ENCODE measurements around the gene SPRN. TPM values are rescaled to one million over a fixed set of nuclear protein-coding genes. Genes with fewer than 3 reads are reported as not detected.
A peak's percentile ranks its signal among the peaks of the same experiment; 100 is the strongest.
"Not testable (repeated sequence)": the region's sequence is repeated elsewhere in the genome, so short reads cannot be mapped to it uniquely, and the experiment has no call there.

The SPRN gene
- total RNA-seq, 2 donors from 2014 or later, result 0.14 to 0.19 TPM

GRCh38 chr10:133394064-133394663, 30.3 kb downstream of the SPRN start, which contains the start of gene MTG1:
MTG1 (plus strand) TSS chr10:133394157; CDS start chr10:133394221, 64 bp downstream.
- peak; percentile 98 for DNase-seq (ENCODE audit: low spot score)
- intact Hi-C loops (cut with DNase I), result no loop called here

DNA sequence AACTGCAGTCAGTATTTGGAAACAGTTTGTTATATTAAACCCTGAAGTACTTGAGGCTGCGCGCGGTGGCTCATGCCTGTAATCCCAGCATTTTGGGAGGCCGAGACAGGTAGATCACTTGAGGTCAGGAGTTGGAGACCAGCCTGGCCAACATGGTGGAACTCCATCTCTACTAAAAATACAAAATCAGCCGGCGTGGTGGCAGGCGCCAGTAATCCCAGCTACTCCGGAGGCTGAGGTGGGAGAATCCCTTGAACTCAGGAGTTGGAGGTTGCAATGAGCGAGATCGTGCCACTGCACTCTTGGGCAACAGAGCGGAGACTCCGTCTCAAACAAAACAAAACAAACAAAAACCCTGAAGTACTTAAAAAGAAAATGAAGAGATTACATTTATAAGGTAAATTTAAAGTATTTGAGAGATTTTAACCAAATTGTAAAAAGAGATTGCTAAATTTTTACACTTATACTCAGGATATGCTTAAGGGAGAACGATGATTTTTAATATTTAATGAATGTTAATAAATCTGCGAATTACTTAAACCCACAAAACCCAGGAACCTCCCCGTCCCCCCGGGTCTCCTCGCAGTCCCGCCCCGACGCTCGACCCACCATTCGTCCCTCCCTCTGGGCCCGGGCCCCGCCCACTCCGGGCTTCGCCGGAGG, 30.9 kb downstream of the SPRN start:
- intact Hi-C loops (cut with DNase I), result no loop called here
- peak; percentile 57 for DNase-seq (ENCODE audit: low spot score)

- DNase-seq (ENCODE audit: low spot score), result peak; percentile 58
- intact Hi-C loops (cut with DNase I), result no loop called here
Observed at GRCh38 chr10:133391761-133392518, 32.5 kb downstream of the SPRN start.

GRCh38 chr10:133391249-133391635, 33.2 kb downstream of the SPRN start:
- intact Hi-C loops (cut with DNase I), result no loop called here

DNA sequence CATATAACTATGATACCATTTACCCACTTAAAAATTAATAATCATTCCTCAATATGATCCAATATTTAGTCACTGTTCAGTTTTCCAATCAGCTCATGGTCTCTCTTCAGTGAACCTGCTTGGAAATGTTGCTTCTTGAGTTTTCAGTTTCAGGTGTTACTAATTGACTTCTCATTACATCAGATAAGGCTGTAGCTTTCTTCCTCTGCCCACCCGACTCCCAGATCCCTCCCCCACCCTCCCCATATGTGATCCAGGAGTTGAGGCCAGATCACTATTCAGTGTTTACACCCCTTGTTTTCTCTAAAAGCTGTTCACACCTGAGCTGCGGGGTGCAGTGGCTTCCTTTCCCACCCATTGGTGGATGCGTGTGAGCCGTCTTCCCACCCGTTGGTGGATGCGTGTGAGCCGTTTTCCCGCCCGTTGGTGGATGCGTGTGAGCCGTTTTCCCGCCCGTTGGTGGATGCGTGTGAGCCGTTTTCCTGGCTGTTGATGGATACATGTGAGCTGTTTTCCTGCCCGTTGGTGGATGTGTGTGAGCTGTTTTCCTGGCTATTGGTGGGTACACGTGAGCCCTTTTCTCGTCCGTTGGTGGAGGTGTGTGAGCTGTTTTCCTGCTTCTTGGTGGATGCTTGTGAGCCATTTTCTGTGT, 33.7 kb downstream of the SPRN start:
- DNase-seq (ENCODE audit: low spot score), result peak; percentile 42
- intact Hi-C loops (cut with DNase I), result no loop called here

More at GRCh38 chr10:133391249-133391635, 33.2 kb downstream of the SPRN start:
- DNase-seq (ENCODE audit: low spot score), result peak; percentile 48

DNA sequence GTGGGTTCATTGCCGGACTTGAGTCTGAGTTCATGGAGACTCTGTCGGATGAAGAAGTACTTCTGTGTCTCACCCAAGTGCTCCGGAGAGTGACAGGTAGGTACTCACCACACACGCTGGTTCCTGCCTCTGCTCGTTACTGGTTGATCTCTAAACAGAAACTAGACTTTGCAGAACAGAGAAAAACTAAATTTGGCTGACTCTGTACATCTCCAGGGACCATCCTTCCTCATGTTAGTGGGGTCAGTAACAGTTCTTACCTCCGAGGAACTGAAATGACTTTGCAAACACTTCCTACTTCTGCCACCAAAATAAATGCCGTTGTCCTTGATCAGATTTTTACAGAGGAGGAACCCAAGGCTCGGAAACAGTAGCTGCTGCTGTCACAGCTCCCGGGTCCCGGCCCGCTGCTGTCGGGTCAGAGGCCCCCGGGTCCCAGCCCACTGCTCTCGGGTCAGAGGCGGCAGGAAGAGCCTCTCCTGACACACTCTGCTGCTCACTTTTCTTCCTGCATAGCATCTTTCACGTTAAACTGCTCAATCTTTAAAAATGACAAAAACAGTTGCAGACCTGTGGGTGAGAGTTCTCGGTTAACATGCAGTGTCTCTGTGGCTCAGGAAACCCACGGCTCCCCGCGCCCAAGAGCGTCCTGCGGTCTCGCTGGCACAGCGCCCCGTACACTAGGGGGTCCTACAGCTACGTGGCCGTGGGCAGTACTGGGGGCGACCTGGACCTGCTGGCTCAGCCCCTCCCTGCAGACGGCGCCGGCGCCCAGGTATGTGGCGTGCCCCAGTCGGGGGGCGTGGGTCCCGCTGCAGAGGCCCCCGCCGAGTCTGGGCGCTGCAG, 35.2 kb downstream of the SPRN start:
- DNase-seq (ENCODE audit: low spot score), result peak; percentile 78
- intact Hi-C loops (cut with DNase I), result no loop called here

GRCh38 chr10:133388236-133388972, 36.0 kb downstream of the SPRN start:
- intact Hi-C loops (cut with DNase I), result no loop called here
- peak; percentile 74 for DNase-seq (ENCODE audit: low spot score)

GRCh38 chr10:133386951-133387350, 37.5 kb downstream of the SPRN start:
- DNase-seq (ENCODE audit: low spot score), result peak; percentile 11
- intact Hi-C loops (cut with DNase I), result not testable (repeated sequence)

DNA sequence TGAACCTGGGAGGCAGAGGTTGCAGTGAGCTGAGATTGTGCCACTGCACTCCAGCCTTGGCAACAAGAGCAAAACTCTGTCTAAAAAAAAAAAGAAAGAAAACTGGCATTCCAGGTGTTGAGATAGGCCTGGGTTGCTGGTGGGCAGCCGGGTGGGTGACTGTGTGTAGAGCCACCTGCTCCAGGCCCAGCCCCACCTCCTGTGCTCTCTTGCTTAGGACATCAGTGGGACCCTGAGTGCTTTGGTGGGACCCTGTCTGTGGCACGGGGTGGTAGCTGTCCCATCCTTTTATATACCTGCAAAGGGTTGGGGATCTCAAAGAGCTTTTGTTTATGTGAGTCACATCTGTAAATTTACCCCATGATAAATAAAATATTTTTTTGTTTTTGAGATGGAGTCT, 39.2 kb downstream of the SPRN start:
- DNase-seq (ENCODE audit: low spot score), result peak; percentile 29
- intact Hi-C loops (cut with DNase I), result no loop called here

GRCh38 chr10:133384071-133384470, 40.4 kb downstream of the SPRN start:
- peak; percentile 69 for DNase-seq (ENCODE audit: low spot score)
- intact Hi-C loops (cut with DNase I), result no loop called here

- intact Hi-C loops (cut with DNase I), result no loop called here
- DNase-seq (ENCODE audit: low spot score), result no peak
Observed at GRCh38 chr10:133383551-133383950, 40.9 kb downstream of the SPRN start.

DNA sequence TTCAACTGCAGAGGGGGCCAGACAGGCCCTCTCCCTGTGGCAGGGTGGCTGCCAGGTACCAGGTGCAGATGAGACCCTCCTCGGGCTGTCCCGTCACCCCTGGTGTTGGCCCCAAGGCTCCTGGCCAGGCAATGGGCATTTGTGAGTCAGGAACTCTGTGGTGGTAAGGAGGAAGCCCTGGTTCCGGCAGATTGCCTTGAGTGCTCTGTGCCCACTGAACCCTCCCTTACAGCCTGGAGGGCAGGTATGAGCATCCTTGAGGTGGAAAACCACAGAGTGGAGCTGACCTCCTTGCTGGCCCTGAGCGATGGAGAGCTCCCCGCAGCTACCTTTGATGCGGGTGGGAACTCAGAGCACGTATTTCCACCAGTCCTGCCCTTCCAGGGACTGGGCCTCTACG, 43.4 kb downstream of the SPRN start:
- DNase-seq (ENCODE audit: low spot score), result no peak
- intact Hi-C loops (cut with DNase I), result no loop called here

DNA sequence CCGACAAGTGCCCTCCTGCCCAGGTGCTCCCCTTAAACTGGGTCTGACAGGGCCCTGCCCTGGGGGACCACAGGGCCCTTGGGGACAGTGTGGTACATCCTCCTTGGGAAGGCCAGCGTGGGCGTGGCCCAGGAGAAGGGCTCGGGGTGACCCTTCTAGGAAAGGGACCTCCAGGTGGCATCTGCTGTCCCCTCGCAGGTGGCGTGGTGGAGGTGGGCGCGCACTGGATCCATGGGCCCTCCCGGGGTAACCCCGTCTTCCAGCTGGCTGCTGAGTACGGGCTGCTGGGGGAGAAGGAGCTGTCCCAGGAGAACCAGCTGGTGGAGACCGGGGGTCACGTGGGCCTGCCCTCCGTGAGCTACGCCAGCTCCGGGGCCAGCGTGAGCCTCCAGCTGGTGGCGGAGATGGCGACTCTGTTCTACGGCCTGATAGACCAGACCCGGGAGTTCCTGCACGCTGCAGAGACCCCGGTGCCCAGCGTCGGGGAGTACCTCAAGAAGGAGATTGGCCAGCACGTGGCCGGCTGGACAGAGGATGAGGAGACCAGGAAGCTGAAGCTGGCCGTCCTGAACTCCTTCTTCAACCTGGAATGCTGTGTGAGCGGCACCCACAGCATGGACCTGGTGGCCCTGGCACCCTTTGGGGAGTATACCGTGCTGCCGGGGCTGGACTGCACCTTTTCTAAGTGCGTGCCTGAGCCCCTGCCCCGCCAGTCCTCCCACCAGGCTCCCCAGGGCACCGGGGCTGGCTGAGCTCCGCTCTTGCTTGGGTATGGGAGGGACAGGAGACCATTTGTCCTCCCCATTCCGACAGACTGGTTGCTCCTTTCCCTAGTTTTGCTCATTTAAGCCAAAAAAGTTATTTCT, 44.4 kb downstream of the SPRN start:
- intact Hi-C loops (cut with DNase I), result no loop called here
- no peak for DNase-seq (ENCODE audit: low spot score)

GRCh38 chr10:133379152-133379800, 45.1 kb downstream of the SPRN start, which contains the start of gene PAOX:
PAOX (plus strand) TSS chr10:133379262; CDS start chr10:133379317, 55 bp downstream.
- intact Hi-C loops (cut with DNase I), result no loop called here
- DNase-seq (ENCODE audit: low spot score), result peak; percentile 90

DNA sequence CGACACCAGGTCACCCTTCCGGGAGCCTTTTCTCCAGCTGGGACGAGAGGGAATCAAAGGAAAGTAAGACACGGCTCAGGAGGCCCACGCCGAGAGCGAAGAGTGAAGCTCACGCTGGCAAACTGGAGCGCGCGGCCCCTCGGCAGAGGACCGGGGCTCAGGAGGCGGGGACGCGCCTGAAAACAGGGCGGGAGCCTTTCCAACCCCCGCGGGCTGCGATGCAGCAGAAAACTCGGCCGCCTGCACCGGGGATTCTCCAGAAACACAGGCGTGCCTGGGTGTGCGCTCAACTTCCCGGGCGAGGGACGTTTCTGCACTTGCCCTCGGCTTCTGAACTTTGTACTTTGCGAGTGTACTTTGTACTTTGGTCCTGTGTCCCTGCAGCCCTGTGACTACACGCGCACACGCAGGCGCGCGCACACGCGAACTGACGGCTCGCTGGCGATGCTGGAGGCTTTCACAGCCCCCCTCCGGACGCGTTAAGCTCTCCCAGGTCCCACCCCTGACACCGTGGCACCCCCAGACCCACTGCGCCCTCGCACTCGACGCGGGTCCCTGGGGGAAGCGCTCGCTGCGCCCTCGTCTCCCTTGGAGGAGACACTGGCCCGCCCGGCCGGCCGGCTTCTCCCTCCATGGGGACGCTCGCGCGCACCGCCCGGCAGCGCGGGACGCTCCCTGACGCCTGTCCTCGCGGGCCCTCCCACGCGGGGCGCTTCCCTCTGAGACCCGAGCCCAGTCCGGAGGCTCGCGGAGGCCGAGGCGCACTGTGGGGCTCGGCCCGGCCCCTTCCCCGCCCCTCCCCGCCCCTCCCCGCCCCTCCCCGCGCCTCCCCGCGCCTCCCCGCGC, 46.0 kb downstream of the SPRN start:
- peak; percentile 91 for DNase-seq (ENCODE audit: low spot score)
- intact Hi-C loops (cut with DNase I), result no loop called here

- no peak for DNase-seq (ENCODE audit: low spot score)
- intact Hi-C loops (cut with DNase I), result no loop called here
Observed at GRCh38 chr10:133377818-133378250, 46.6 kb downstream of the SPRN start.
